Jurkat, Clone E6-1 (cell line): ENCODE measurements around the gene PIP5K1B.

Experiments used
- DNase-seq: peaks from one replicate; pipeline ENCODE4 v3.0.0-alpha.2; 2011; ENCODE audit warnings: low read depth, low spot score
- H3K4me3 ChIP-seq: 2 replicates; pipeline ENCODE4 v1.5.1; 2011; ENCODE audit warnings: mild to moderate bottlenecking, low read length, control low read depth, moderate library complexity

PIP5K1B gene

GRCh38 chr9:68730570-68731235, 25.7 kb downstream of the PIP5K1B start:
- no peak for DNase-seq
- H3K4me3 ChIP-seq: no peak overlapping the region

- no peak for DNase-seq
These were observed 26.8 kb downstream of the PIP5K1B start for GRCh38 chr9:68731857-68732256.

GRCh38 chr9:68732405-68733020, 27.5 kb downstream of the PIP5K1B start:
- no peak for DNase-seq
- H3K4me3 ChIP-seq: no peak overlapping the region

More at GRCh38 chr9:68731857-68732256, 26.8 kb downstream of the PIP5K1B start:
- no peak overlapping the region for H3K4me3 ChIP-seq

GRCh38 chr9:68733021-68733405, 28.0 kb downstream of the PIP5K1B start:
- no peak for DNase-seq
- no peak overlapping the region for H3K4me3 ChIP-seq

GRCh38 chr9:68738358-68738757, 33.3 kb downstream of the PIP5K1B start:
- no peak for DNase-seq
- H3K4me3 ChIP-seq: no peak overlapping the region

- H3K4me3 ChIP-seq: no peak overlapping the region
- no peak for DNase-seq
These were observed 34.7 kb downstream of the PIP5K1B start for GRCh38 chr9:68739621-68740174.

GRCh38 chr9:68740561-68740960, 35.5 kb downstream of the PIP5K1B start:
- H3K4me3 ChIP-seq: no peak overlapping the region
- no peak for DNase-seq

GRCh38 chr9:68741234-68741633, 36.2 kb downstream of the PIP5K1B start:
- no peak for DNase-seq
- no peak overlapping the region for H3K4me3 ChIP-seq

- no peak for DNase-seq
- no peak overlapping the region for H3K4me3 ChIP-seq
These were observed 36.8 kb downstream of the PIP5K1B start for GRCh38 chr9:68741704-68742332.

- H3K4me3 ChIP-seq: no peak overlapping the region
- DNase-seq: no peak
These were observed 37.3 kb downstream of the PIP5K1B start for GRCh38 chr9:68742333-68742730.

- peak; percentile 12 for DNase-seq
- no peak overlapping the region for H3K4me3 ChIP-seq
These were observed 39.4 kb downstream of the PIP5K1B start for GRCh38 chr9:68744426-68744825.

GRCh38 chr9:68746525-68746924, 41.5 kb downstream of the PIP5K1B start:
- no peak overlapping the region for H3K4me3 ChIP-seq
- no peak for DNase-seq

- no peak overlapping the region for H3K4me3 ChIP-seq
- DNase-seq: no peak
These were observed 42.0 kb downstream of the PIP5K1B start for GRCh38 chr9:68747043-68747533.

GRCh38 chr9:68749135-68749534, 44.1 kb downstream of the PIP5K1B start:
- no peak overlapping the region for H3K4me3 ChIP-seq

GRCh38 chr9:68749579-68750159, 44.6 kb downstream of the PIP5K1B start:
- DNase-seq: no peak
- no peak overlapping the region for H3K4me3 ChIP-seq

More at GRCh38 chr9:68749135-68749534, 44.1 kb downstream of the PIP5K1B start:
- no peak for DNase-seq

GRCh38 chr9:68750255-68750654, 45.2 kb downstream of the PIP5K1B start:
- no peak for DNase-seq

GRCh38 chr9:68750786-68751185, 45.7 kb downstream of the PIP5K1B start:
- no peak overlapping the region for H3K4me3 ChIP-seq
- no peak for DNase-seq

More at GRCh38 chr9:68750255-68750654, 45.2 kb downstream of the PIP5K1B start:
- no peak overlapping the region for H3K4me3 ChIP-seq

- no peak for DNase-seq
- no peak overlapping the region for H3K4me3 ChIP-seq
These were observed 46.5 kb downstream of the PIP5K1B start for GRCh38 chr9:68751556-68751955.

GRCh38 chr9:68755051-68755450, 50.0 kb downstream of the PIP5K1B start:
- H3K4me3 ChIP-seq: no peak overlapping the region
- no peak for DNase-seq

- no peak for DNase-seq
- H3K4me3 ChIP-seq: no peak overlapping the region
These were observed 50.7 kb downstream of the PIP5K1B start for GRCh38 chr9:68755752-68756151.
